Nephron progenitor cell (in vitro differentiated cells): ENCODE data around the gene ABR.

Experiments
- DNase-seq: peaks from one replicate; pipeline ENCODE4 v3.0.0; 2021
- H3K27ac Mint-ChIP-seq: 2 replicates; pipeline ENCODE4 v1.8.0; 2021; ENCODE audit warnings: mild to moderate bottlenecking, moderate library complexity, mixed read lengths
- H3K27me3 Mint-ChIP-seq: 2 replicates; pipeline ENCODE4 v1.8.0; 2021; ENCODE audit warnings: mild to moderate bottlenecking, low read depth, mixed read lengths; ENCODE audit not compliant: poor library complexity
- H3K36me3 Mint-ChIP-seq: 2 replicates; pipeline ENCODE4 v1.8.0; 2021; ENCODE audit warnings: low read depth, mixed read lengths
- H3K4me1 Mint-ChIP-seq: 2 replicates; pipeline ENCODE4 v1.8.0; 2021; ENCODE audit warnings: mixed read lengths
- H3K4me3 Mint-ChIP-seq: 2 replicates; pipeline ENCODE4 v1.8.0; 2021; ENCODE audit warnings: mild to moderate bottlenecking, moderate library complexity, mixed read lengths
- H3K9me3 Mint-ChIP-seq: 2 replicates; pipeline ENCODE4 v1.8.0; 2021; ENCODE audit warnings: mild to moderate bottlenecking, moderate library complexity, mixed read lengths
- TF ChIP-seq, protein P1 (sequence below): fragments of 200-600 bp; sonication (generic); IDR thresholded peaks from 2 replicates; pipeline ENCODE4 v1.5.0; 2021; ENCODE audit warnings: antibody characterized with exemption

The ABR gene

DNA sequence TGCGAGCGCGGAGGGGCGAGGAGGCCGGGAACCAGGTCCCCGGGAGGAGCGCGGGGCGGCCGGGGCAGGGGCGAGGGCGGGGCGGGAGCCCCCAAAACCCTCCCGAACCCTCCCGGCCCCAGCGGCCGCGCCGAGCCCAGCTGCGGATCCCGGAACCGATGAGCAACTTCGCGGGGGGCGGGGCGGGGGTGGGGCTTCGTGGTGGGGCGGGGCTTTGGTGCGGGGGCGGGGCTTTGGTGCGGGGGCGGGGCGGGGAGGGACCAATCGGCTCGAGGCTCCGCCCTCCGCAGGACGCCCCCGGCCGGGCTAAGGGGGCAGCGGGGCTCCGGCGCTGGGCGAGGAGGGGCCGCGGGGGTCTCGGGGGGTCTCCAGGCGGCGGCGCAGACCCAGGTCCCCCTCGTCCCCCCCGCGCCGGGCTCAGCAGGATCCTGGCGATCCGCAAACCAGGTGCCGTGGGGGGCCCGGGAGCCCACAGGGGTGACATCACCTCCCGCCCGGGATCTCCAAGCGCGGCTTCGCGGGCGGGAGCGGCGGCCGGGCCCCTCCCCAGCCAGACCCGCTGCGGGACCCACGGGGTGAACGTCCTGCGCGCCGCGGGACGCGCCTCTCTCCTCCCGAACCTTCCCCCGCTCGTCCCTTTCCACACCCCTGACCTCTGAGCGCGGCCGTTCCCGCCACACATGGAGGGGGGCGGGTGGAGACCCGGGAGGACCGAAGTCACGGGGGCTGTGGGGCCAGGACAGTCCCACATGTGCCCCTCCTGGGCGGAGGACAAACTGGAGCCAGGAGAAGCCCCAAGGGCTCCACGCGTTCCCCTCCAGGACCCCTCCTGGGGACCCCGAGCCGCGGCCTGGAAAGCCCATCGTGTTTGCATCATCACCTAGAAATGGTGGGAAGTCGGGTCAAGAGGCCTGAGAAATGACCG is at the start of gene ABR:
TSS of gene ABR (minus strand) at position 164 of the 925 bp plus-strand sequence. CDS start 254 bp downstream, outside the sequence.
- Mint-ChIP-seq H3K9me3 (no peaks in the 10 kb centered on the region), H3K4me1 (peaks cover 78% of the 10 kb centered on the region), H3K36me3 (peaks cover 4% of the 10 kb centered on the region), H3K27ac (no peak within 1 kb of the TSS), H3K4me3 (peak within 1 kb of the TSS; percentile 86), H3K27me3 (peaks cover 11% of the 10 kb centered on the region)
- peak; percentile 67 for DNase-seq
- TF ChIP-seq, protein P1, sequence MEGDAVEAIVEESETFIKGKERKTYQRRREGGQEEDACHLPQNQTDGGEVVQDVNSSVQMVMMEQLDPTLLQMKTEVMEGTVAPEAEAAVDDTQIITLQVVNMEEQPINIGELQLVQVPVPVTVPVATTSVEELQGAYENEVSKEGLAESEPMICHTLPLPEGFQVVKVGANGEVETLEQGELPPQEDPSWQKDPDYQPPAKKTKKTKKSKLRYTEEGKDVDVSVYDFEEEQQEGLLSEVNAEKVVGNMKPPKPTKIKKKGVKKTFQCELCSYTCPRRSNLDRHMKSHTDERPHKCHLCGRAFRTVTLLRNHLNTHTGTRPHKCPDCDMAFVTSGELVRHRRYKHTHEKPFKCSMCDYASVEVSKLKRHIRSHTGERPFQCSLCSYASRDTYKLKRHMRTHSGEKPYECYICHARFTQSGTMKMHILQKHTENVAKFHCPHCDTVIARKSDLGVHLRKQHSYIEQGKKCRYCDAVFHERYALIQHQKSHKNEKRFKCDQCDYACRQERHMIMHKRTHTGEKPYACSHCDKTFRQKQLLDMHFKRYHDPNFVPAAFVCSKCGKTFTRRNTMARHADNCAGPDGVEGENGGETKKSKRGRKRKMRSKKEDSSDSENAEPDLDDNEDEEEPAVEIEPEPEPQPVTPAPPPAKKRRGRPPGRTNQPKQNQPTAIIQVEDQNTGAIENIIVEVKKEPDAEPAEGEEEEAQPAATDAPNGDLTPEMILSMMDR: no peak

DNA sequence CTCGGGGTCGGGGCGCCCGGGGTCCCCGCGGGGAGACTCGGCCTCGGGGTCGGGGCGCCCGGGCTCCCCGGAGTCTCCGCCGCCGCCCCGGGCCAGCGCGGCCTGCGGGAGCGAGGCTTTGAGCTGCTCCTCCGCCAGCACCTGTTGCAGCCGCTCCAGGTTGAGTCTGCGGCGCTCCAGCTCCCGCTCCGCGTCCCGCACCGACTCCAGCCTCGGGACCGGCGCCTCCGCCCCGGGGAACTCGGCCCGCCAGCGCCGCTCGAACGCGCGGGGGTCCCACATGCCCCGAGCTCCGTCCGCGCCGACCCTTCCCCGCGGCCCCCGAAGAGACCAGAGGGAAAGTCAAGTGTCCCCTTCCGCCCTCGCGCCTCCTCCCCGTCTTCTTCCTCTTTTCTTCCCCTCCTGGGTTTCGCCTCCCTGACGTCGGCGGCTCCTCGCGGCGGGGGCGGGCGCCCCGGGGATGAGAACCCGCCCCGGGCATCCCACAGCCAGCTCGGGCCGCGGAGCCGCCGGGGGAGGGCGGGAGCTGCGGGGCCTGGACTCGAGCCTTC is 49.6 kb upstream of the ABR start:
- TF ChIP-seq, protein P1: no peak
- H3K27me3 Mint-ChIP-seq: peaks cover 77% of the 10 kb centered on the region
- peak overlapping the region; percentile 62 for H3K4me3 Mint-ChIP-seq
- no peak overlapping the region for H3K27ac Mint-ChIP-seq
- H3K9me3 Mint-ChIP-seq: peaks cover 12% of the 10 kb centered on the region
- DNase-seq: peak; percentile 50
- H3K36me3 Mint-ChIP-seq: peaks cover 5% of the 10 kb centered on the region
- peaks cover 35% of the 10 kb centered on the region for H3K4me1 Mint-ChIP-seq

DNA sequence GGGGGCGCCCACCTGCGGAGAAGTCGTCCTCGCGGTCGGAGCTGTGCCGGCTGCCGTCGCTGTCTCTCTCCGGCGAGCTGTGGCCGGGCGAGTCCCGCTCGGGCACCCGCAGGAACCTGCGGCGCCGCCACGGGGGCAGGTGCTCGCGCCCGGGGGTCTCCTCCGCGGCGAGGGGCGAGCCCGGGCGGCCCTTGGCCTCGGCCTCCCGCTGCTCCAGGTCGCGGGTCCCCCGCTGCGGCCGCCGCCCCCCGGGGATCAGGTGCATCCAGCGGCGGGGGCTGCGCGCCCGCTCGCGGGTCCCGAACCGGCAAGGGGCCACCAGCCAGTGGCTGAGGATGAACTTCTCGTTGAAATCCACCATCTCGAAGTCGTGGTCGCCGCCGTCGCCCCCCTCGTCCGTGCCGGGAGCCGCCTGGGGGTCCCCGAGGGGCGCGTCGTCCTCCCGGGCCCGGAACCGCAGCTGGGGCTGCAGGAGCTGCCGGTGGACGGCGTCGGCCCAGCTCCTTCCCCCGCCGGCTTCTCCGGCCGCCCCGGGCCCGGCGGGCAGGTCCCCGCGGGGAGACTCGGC is 49.1 kb upstream of the ABR start:
- peaks cover 12% of the 10 kb centered on the region for H3K9me3 Mint-ChIP-seq
- peaks cover 5% of the 10 kb centered on the region for H3K36me3 Mint-ChIP-seq
- peaks cover 37% of the 10 kb centered on the region for H3K4me1 Mint-ChIP-seq
- H3K27me3 Mint-ChIP-seq: peaks cover 76% of the 10 kb centered on the region
- no peak overlapping the region for H3K27ac Mint-ChIP-seq
- no peak overlapping the region for H3K4me3 Mint-ChIP-seq
- peak; percentile 31 for DNase-seq
- TF ChIP-seq, protein P1: no peak

DNA sequence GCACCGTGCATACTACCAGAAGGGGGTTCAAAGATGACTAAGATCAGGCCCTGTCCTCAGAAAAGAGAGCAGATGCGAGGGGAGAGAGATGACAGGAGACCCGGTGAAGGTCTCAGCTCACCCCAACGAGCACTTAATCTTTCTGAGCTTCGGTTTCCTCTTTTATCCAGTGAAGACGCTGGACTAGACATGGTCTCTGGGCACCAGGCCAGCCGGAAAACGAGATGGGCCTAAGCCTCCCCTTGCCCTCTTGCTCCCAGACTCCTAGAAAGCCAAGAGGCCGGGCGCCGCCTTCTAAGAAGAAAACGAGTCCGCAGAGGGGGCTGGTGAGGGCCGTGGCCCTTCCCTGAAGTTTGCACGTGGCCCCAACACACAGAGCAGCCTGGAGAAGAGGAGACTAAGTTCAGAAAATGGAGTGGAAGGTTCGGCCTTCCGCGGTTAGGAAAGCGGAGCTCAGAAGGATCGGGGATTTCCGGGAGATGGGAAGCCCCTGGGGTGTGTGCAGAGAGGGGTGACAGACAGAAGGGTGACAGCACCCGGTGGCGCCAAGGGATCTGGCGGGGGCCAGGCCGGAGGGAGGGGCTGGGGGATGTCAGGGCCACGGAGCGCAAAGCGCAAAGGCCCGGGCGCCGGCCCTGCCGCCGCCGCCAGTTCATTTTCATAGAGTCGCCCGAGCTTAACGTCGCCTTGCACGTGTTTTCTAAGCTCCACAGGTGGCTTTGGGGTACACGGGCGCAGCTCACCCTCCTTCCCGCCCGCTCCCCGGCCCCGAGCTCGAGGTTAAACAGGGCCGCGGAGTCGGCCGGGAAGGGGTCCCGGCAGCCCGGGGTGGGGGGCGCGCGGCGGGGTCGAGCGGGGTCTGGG is 48.4 kb upstream of the ABR start:
- Mint-ChIP-seq H3K27me3 (peaks cover 82% of the 10 kb centered on the region), H3K36me3 (peaks cover 5% of the 10 kb centered on the region)

DNA sequence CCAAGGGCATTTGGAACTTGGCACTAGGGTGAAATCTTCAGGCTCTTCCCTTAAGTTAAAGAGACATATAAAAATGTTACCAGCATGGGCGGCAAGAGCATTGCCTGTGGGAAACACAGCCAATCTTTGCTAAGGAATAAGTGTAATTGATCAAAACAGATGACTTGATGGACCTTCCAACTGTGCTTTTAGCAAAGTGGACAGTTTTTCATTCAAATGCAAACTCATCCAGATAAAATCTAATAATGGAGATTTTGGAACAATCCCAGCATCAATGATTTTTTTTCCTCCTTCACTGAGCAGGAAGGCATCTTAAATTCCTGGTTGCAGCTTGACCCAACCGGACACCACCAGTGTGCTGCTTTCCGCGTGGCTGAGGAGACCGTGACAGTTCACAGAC is 47.6 kb upstream of the ABR start:
- H3K4me1 Mint-ChIP-seq: peaks cover 43% of the 10 kb centered on the region
- H3K27ac Mint-ChIP-seq: no peak overlapping the region
- no peak for DNase-seq
- H3K36me3 Mint-ChIP-seq: peaks cover 5% of the 10 kb centered on the region
- TF ChIP-seq, protein P1: no peak
- H3K4me3 Mint-ChIP-seq: peak overlapping the region; percentile 84
- H3K9me3 Mint-ChIP-seq: peaks cover 12% of the 10 kb centered on the region
- peaks cover 78% of the 10 kb centered on the region for H3K27me3 Mint-ChIP-seq

More for the DNA sequence above, 48.4 kb upstream of the ABR start:
- Mint-ChIP-seq H3K4me3 (peak overlapping the region; percentile 84), H3K27ac (no peak overlapping the region), H3K4me1 (peaks cover 43% of the 10 kb centered on the region), H3K9me3 (peaks cover 12% of the 10 kb centered on the region)
- DNase-seq: peak; percentile 31
- TF ChIP-seq, protein P1: no peak
